Spleen (tissue), 7 donors: ENCODE data around the gene AADAC.

ENCODE experiments used
- POLR2A ChIP-seq, 3 donors: fragments of 450-650 bp; IDR thresholded peaks; one replicate each; pipeline ENCODE4 v1.5.1; 2017; ENCODE audit warnings: antibody characterized with exemption in 3 of 3, mild to moderate bottlenecking in 1 of 3
- TF ChIP-seq, protein P1 (sequence below), 11 experiments: fragments of 200-600 bp in 7 of 11; fragments of 450-650 bp in 4 of 11; sonication (generic) in 4 of 11; IDR thresholded peaks in 8 of 11; conservative IDR thresholded peaks in 3 of 11; 1 replicate in 7 of 11; 2 replicates in 4 of 11; pipeline versions ENCODE4 v1.4.0 to v1.8.0; 2016 to 2021; ENCODE audit warnings: antibody characterized with exemption in 11 of 11, inconsistent platforms in 4 of 11, mild to moderate bottlenecking in 1 of 11
- donor health status: DM: no; HTN: no; CAD: no; lungs with moderate emphysema.
- donor health status: DM: no; HTN: no; CAD: no.
- donor health status: DM: no; HTN: no; CAD: no.

DNA sequence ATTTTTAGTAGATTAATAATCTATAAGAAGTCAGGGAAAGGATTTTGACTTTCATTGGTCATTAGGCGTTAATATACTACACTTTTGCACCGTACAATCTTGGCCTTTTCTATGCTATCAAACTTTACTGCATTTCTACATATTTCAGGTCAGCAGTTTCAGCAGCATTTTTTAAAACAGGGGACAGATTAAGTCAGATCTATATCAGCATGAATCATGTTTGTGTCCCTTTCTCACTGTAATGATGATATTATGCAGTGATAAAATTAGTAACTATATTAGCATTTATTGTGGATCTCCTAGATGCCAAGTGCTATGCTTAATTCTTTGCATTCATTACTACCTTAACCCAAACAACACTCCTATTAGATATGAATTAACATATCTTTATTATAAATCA is 20.3 kb upstream of the AADAC start:
- TF ChIP-seq, protein P1, sequence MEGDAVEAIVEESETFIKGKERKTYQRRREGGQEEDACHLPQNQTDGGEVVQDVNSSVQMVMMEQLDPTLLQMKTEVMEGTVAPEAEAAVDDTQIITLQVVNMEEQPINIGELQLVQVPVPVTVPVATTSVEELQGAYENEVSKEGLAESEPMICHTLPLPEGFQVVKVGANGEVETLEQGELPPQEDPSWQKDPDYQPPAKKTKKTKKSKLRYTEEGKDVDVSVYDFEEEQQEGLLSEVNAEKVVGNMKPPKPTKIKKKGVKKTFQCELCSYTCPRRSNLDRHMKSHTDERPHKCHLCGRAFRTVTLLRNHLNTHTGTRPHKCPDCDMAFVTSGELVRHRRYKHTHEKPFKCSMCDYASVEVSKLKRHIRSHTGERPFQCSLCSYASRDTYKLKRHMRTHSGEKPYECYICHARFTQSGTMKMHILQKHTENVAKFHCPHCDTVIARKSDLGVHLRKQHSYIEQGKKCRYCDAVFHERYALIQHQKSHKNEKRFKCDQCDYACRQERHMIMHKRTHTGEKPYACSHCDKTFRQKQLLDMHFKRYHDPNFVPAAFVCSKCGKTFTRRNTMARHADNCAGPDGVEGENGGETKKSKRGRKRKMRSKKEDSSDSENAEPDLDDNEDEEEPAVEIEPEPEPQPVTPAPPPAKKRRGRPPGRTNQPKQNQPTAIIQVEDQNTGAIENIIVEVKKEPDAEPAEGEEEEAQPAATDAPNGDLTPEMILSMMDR (IDR thresholded peaks at IDR 0.05 in 8 of 11, conservative IDR thresholded peaks at IDR 0.05 in 3 of 11), result no peak
- no peak for TF ChIP-seq POLR2A (IDR thresholded peaks at IDR 0.05)
